GM08714 (cell line): Measurements from ENCODE around the gene ITGA2.

ENCODE experiments used
- H3K4me3 ChIP-seq: fragments of 200-500 bp; sonication (Bioruptor generic); 2 replicates; pipeline ENCODE4 v1.5.1; 2014; ENCODE audit warnings: mild to moderate bottlenecking, low read length, inconsistent platforms
- ZNF274 ChIP-seq: IDR thresholded peaks from 2 replicates; pipeline ENCODE4 v1.6.1; 2012; ENCODE audit warnings: mild to moderate bottlenecking, low read depth, low read length

Gene ITGA2

GRCh38 chr5:52998552-52999313 is 9.6 kb downstream of the ITGA2 start:
- no peak for TF ChIP-seq ZNF274
- H3K4me3 ChIP-seq, result no peak overlapping the region

- no peak for TF ChIP-seq ZNF274
- no peak overlapping the region for H3K4me3 ChIP-seq
Measured at GRCh38 chr5:52999344-52999949, 10.3 kb downstream of the ITGA2 start.

DNA sequence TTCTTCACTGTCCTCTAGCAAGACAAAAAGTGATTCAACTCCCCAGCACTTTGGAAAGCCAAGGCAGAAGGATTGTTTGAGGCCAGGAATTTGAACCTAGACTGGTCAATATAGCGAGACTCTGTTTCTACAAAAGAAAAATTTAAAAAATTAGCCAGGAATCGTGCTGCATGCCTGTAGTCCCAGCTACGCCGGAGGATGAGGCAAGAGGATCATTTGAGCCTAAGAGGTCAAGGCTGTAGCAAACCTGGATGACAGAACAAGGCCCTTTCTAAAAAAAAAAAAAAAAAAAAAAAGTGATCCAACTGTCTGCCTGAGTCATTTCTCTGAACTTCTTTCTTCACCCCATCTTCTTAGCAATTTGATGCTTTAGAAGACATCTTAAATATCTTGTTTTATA is 12.4 kb downstream of the ITGA2 start:
- H3K4me3 ChIP-seq, result no peak overlapping the region
- TF ChIP-seq ZNF274, result no peak

- no peak for TF ChIP-seq ZNF274
- H3K4me3 ChIP-seq, result no peak overlapping the region
Measured at GRCh38 chr5:53002491-53002890, 13.3 kb downstream of the ITGA2 start.

DNA sequence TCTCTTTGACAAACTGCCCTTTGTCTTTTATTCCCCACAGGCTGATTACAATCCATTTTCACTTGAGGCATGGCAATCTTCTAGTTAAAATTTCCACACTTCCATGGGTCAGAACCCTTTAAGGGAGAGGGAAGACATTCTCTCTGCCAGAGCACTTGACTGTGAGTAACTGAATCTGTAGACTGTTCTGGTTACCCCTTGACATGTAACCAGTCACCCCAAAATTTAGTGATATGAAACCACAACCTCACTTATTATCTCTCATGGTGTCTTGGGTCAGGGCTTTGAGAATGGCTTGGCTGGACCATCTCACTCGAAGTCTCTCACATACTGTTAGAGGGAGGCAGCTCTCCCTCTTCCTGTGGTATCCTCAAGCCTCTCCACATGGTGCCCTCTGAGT is 14.0 kb downstream of the ITGA2 start:
- no peak for TF ChIP-seq ZNF274
- no peak overlapping the region for H3K4me3 ChIP-seq

GRCh38 chr5:53006911-53007890 is 18.0 kb downstream of the ITGA2 start:
- H3K4me3 ChIP-seq, result no peak overlapping the region
- TF ChIP-seq ZNF274, result no peak

GRCh38 chr5:53008751-53009150 is 19.6 kb downstream of the ITGA2 start:
- no peak overlapping the region for H3K4me3 ChIP-seq
- no peak for TF ChIP-seq ZNF274

GRCh38 chr5:53009816-53010215 is 20.7 kb downstream of the ITGA2 start:
- H3K4me3 ChIP-seq, result no peak overlapping the region
- TF ChIP-seq ZNF274, result no peak

- no peak for TF ChIP-seq ZNF274
- no peak overlapping the region for H3K4me3 ChIP-seq
Measured at GRCh38 chr5:53010814-53011213, 21.7 kb downstream of the ITGA2 start.

GRCh38 chr5:53011233-53011632 is 22.1 kb downstream of the ITGA2 start:
- H3K4me3 ChIP-seq, result no peak overlapping the region
- TF ChIP-seq ZNF274, result no peak

- H3K4me3 ChIP-seq, result no peak overlapping the region
- TF ChIP-seq ZNF274, result no peak
Measured at GRCh38 chr5:53013857-53014256, 24.7 kb downstream of the ITGA2 start.

GRCh38 chr5:53017383-53017782 is 28.2 kb downstream of the ITGA2 start:
- H3K4me3 ChIP-seq, result no peak overlapping the region
- TF ChIP-seq ZNF274, result no peak

DNA sequence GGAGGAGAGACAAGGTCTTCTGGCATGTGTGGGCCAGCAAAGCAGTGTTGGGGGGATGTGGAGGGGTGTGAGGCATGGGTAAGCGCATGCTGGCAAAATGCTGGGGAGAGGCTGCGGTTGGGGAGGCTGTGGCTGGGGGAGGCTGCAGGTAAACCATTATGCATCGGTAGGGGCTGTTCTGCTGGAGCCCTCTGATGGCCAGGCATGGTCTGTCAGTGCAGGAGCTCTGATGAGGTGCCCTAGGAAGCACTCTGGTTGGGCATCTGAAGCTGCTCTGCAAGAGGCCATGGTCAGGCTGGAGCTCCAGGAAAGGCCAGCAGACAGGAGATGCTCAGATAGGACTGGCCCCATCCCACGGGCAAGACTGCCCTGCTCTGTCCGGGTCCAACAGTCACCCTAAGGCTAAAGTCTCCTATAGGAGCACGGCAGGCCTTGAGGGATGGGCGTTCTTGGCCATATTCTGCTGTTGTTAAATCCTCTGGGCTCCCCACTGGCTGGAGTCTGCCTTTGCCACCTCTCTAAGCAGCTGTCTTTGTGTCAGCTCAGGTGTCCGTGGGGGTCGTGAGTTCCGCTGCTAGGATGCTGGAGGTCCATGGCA is 28.7 kb downstream of the ITGA2 start:
- H3K4me3 ChIP-seq, result no peak overlapping the region
- no peak for TF ChIP-seq ZNF274

DNA sequence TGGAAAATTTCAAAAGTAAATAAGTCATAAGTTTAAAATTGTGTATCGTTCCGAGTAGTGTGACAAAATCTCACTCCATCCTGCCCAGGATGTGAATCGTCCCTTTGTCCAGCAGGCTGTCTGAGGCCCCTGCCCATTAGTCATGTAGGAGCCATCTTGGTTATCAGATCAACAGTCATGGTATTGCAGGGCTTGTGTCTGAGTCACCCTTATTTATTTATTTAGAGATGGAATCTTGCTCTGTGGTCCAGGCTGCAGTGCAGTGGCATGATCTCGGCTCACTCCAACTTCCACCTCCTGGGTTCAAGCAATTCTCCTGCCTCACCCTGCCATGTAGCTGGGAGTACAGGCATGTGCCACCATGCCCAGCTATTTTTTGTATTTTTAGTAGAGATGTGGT is 30.2 kb downstream of the ITGA2 start:
- TF ChIP-seq ZNF274, result no peak
- no peak overlapping the region for H3K4me3 ChIP-seq
